ENCODE measurements around the gene BRINP2. TPM values are rescaled to one million over a fixed set of nuclear protein-coding genes. Genes with fewer than 3 reads are reported as not detected.

BRINP2 gene
- total and polyA plus RNA-seq, 12 donors, result 0.15 to 0.66 (median 0.24) TPM; not detected in 2

DNA sequence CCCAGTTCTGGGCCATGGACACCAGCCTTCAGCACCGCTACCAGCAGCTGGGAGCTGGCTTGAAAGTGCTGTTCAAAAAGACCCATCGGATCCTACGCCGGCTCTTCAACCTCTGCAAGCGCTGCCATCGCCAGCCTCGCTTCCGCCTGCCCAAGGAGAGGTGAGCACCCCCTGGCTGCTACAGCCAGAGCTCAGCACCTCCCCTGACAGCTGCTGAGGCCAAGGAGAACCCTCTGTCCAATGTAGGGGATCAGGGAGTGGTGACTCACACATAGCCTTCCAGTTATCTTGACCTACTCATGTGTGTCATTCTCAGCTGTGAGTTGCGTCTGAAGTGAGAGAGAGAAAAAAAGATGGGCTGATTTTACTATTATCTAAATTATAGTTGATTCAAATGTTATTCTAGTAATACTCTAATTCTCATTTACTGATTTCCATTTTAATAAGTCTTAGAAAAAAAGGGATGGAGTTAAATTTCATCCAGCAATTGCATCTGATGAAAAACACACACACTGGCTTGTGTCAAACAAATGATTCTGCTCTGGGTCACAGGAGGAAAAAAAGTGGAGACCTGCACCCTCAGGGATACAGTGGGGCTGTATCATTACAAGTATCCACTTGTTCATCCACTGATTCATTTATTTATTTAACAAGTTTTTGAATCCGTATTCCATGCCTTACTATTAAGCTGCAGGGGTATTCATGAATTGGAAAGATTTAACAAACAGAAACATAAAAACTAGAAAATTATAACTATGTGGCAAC, 108.0 kb downstream of the BRINP2 start:
- no peaks in the 10 kb centered on the region for H3K36me3 ChIP-seq
- no peaks in the 10 kb centered on the region for H3K27me3 ChIP-seq
- ATAC-seq (peak in 1 of 8 donors; percentile 16), DNase-seq (no peak)
- H3K4me1 ChIP-seq, result peaks cover 0 to 24% (median 11%) of the 10 kb centered on the region in 9 donors
- intact Hi-C loops (cut with DNase I), result no loop called here
- no peak overlapping the region for H3K4me3 ChIP-seq
- H3K27ac ChIP-seq, result no peak overlapping the region
- no peaks in the 10 kb centered on the region for H3K9me3 ChIP-seq
- WGBS, 2 donors, result 90 to 94% methylated on average over 10 of the region's 10 CpGs
- TF ChIP-seq, protein P1, sequence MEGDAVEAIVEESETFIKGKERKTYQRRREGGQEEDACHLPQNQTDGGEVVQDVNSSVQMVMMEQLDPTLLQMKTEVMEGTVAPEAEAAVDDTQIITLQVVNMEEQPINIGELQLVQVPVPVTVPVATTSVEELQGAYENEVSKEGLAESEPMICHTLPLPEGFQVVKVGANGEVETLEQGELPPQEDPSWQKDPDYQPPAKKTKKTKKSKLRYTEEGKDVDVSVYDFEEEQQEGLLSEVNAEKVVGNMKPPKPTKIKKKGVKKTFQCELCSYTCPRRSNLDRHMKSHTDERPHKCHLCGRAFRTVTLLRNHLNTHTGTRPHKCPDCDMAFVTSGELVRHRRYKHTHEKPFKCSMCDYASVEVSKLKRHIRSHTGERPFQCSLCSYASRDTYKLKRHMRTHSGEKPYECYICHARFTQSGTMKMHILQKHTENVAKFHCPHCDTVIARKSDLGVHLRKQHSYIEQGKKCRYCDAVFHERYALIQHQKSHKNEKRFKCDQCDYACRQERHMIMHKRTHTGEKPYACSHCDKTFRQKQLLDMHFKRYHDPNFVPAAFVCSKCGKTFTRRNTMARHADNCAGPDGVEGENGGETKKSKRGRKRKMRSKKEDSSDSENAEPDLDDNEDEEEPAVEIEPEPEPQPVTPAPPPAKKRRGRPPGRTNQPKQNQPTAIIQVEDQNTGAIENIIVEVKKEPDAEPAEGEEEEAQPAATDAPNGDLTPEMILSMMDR (IDR thresholded peaks at IDR 0.05), result no peak

DNA sequence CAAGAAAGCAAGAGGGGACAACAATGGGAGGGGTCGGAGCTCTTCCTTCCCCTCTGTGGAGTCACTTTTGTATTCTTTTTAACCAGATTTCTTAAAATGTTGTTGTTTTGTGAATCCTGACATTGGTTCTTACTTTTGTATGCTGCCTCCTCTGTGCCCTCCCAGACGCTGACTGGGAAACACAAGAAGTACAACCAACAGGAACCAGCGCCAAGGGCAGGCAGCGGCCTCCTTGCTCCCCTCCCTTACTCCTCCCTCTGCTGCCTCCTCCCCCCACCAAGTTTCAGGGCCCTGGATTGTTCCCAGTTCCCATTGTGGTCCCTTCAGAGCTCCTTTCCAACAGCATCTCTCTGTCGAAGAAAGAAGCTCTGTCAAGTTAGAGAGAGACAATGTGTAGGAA, 111.1 kb downstream of the BRINP2 start:
- ATAC-seq (no peak), DNase-seq (no peak)
- Histone ChIP-seq H3K4me1 (no peaks in the 10 kb centered on the region), H3K9me3 (no peaks in the 10 kb centered on the region), H3K4me3 (no peak overlapping the region), H3K27me3 (no peaks in the 10 kb centered on the region), H3K36me3 (no peaks in the 10 kb centered on the region), H3K27ac (no peak overlapping the region)
- 77 to 92% methylated on average over 5 of the region's 5 CpGs for WGBS, 2 donors
- intact Hi-C loops (cut with DNase I), result no loop called here
- TF ChIP-seq, protein P1 (IDR thresholded peaks at IDR 0.05), result no peak

DNA sequence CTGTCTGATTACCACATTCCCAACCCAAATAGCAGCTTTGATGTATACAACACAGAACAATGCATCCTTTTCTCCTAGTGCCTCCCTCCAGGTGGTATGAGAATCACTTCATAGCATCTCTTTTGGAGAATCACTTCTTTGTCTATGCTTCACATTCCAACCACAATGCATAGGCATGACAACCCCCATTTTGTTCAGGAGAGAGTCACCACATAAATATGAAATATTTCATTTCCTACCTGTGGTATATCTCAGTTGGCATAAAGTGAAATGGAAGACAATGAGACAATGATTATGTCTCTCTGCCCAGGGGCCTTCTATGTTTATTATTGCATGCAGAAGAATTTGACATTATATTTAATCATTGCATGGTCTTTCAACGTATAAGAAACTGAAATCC, 112.2 kb downstream of the BRINP2 start:
- no peaks in the 10 kb centered on the region for H3K36me3 ChIP-seq
- WGBS, 2 donors, result 73% methylated on average over 1 of the region's 1 CpG
- H3K4me1 ChIP-seq, result no peaks in the 10 kb centered on the region
- intact Hi-C loops (cut with DNase I), result no loop called here
- no peak overlapping the region for H3K27ac ChIP-seq
- H3K4me3 ChIP-seq, result no peak overlapping the region
- no peaks in the 10 kb centered on the region for H3K27me3 ChIP-seq
- no peak for ATAC-seq
- H3K9me3 ChIP-seq, result no peaks in the 10 kb centered on the region
- DNase-seq, result no peak
- TF ChIP-seq, protein P1 (IDR thresholded peaks at IDR 0.05), result no peak

DNA sequence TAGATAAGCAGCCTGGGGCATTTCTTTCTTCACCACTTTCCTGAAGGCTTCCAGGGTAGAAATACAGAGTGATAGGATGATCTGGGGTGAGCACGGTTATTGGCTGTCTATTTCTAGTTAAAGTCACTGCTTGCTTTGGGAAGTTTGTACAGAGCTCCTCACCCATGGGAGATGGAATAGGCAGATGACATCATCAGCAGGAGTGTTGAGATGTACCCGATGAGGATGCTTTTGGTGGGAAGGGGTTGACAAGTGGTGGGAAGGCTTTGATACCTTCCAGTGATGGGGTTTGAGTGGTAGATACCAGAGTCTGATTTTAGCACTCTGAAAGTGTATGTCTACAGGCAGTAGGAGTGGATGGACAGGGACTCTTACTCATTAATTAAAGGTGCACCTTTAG, 112.6 kb downstream of the BRINP2 start:
- Histone ChIP-seq H3K4me3 (no peak overlapping the region), H3K36me3 (no peaks in the 10 kb centered on the region), H3K27me3 (no peaks in the 10 kb centered on the region), H3K27ac (no peak overlapping the region), H3K4me1 (no peaks in the 10 kb centered on the region), H3K9me3 (no peaks in the 10 kb centered on the region)
- no peak for ATAC-seq
- 65 to 73% methylated on average over 2 of the region's 2 CpGs for WGBS, 2 donors
- TF ChIP-seq, protein P1 (IDR thresholded peaks at IDR 0.05), result no peak
- DNase-seq, result no peak
- intact Hi-C loops (cut with DNase I), result no loop called here
